Activated naive CD4-positive, alpha-beta T cell treated with anti-CD3 and anti-CD28 coated beads for 36 hours (primary cell): ENCODE measurements around the gene MKRN3. TPM values are rescaled to one million over a fixed set of nuclear protein-coding genes. Genes with fewer than 3 reads are reported as not detected.
"Not testable (repeated sequence)": the region's sequence is repeated elsewhere in the genome, so short reads cannot be mapped to it uniquely, and the experiment has no call there.

Experiments
- CTCF ChIA-PET: fragments of 350-600 bp; sonication (Branson Sonifier 250); formaldehyde crosslinking; loops from one replicate; lab custom pipeline; 2021; ENCODE audit warnings: antibody characterized with exemption; lab: Charles Lee
- DNase-seq: peaks from one replicate; pipeline ENCODE4 v3.0.0-alpha.2; 2020
- H3K27ac Mint-ChIP-seq: one replicate; pipeline ENCODE4 v1.8.0; 2021; ENCODE audit warnings: mild to moderate bottlenecking, mixed read lengths
- H3K27me3 Mint-ChIP-seq: one replicate; pipeline ENCODE4 v1.8.0; 2021; ENCODE audit warnings: low read depth, mixed read lengths
- H3K36me3 Mint-ChIP-seq: one replicate; pipeline ENCODE4 v1.8.0; 2021; ENCODE audit warnings: low read depth, mixed read lengths
- H3K4me1 Mint-ChIP-seq: one replicate; pipeline ENCODE4 v1.8.0; 2021; ENCODE audit warnings: low read depth, mixed read lengths
- H3K4me3 Mint-ChIP-seq: one replicate; pipeline ENCODE4 v1.8.0; 2021; ENCODE audit warnings: mild to moderate bottlenecking, moderate library complexity, mixed read lengths
- H3K9me3 Mint-ChIP-seq: one replicate; pipeline ENCODE4 v1.8.0; 2021; ENCODE audit warnings: mixed read lengths
- intact Hi-C: fragments of 100-400 bp; cut with micrococcal nuclease; formaldehyde crosslinking; loops from one replicate; pipeline ENCODE4 v1.15.1; 2023
- microRNA-seq: library from miRNA; unstranded; fragments of <30 nt; microRNA quantifications from one replicate; pipeline ENCODE4 v1.2.0, GENCODE V29; 2022; ENCODE audit warnings: borderline microRNAs expressed, borderline replicate concordance
- total RNA-seq, 2 experiments: library from RNA; stranded (reverse); gene quantifications; one replicate each; pipeline ENCODE4 v1.2.3, GENCODE V29; 2021

MKRN3 gene
- total RNA-seq, 2 experiments from 2014 or later, result 2.5 to 3.2 TPM

DNA sequence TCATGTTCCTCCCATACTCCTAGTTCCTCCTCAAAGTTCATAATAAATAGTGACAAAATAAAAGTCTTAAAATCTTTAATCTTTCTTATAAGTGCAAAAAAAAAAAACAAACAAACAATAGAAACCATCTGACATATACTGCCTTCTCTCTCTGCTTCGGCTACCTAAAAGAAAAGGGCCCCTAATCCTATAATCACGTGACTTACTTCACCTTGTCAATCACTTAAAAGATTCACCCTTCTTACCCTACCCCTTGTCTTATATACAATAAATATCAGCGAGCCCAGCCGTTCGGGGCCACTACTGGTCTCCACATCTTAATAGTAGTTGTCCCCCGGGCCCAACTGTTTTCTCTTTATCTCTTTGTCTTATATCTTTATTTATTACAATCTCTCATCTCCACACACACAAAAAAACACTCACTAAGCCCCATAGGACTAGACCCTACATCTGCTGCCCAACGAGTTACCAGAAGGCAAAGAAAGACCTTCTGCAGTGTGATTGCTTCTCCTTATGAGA lies 28.8 kb downstream of the MKRN3 start:
- Mint-ChIP-seq H3K27ac (no peak overlapping the region), H3K36me3 (no peaks in the 10 kb centered on the region), H3K4me1 (no peaks in the 10 kb centered on the region), H3K4me3 (no peak overlapping the region), H3K27me3 (peaks cover 2% of the 10 kb centered on the region), H3K9me3 (no peaks in the 10 kb centered on the region)
- CTCF ChIA-PET, result no interaction called here
- intact Hi-C loops, result no loop called here
- no peak for DNase-seq

DNA sequence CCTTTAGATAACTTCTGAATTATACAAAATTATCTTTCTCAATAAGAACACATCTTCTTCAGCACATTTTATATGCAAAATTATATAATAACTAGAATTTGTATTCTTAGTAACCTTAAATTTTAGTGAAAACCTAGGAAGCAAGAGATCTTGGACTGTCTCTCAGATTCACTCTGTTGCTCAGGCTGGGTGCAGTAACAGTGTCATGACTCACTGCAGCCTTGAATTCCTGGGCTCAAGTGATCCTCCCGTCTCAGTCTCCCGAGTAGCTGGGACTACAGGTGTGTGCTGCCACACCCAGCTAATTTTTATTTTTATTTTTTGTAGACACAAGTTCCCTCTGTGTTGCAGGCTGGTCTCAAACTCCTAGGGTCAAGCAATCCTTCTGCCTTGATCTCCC lies 29.9 kb downstream of the MKRN3 start:
- intact Hi-C loops, result no loop called here
- no peaks in the 10 kb centered on the region for H3K4me1 Mint-ChIP-seq
- H3K9me3 Mint-ChIP-seq, result no peaks in the 10 kb centered on the region
- CTCF ChIA-PET, result no interaction called here
- H3K4me3 Mint-ChIP-seq, result no peak overlapping the region
- H3K27me3 Mint-ChIP-seq, result no peaks in the 10 kb centered on the region
- no peak for DNase-seq
- no peaks in the 10 kb centered on the region for H3K36me3 Mint-ChIP-seq
- H3K27ac Mint-ChIP-seq, result no peak overlapping the region

- no peaks in the 10 kb centered on the region for H3K27me3 Mint-ChIP-seq
- H3K4me3 Mint-ChIP-seq, result no peak overlapping the region
- H3K4me1 Mint-ChIP-seq, result no peaks in the 10 kb centered on the region
- no peaks in the 10 kb centered on the region for H3K9me3 Mint-ChIP-seq
- no peak overlapping the region for H3K27ac Mint-ChIP-seq
- no peak for DNase-seq
- CTCF ChIA-PET, result interaction anchor here (0.6 kb wide), 1 partner anchor 99 kb away, joined by 5 read pairs; no protein-coding TSS in a partner anchor
- intact Hi-C loops, result no loop called here
- H3K36me3 Mint-ChIP-seq, result no peaks in the 10 kb centered on the region
Observed at GRCh38 chr15:23596736-23597135, 31.3 kb downstream of the MKRN3 start.

DNA sequence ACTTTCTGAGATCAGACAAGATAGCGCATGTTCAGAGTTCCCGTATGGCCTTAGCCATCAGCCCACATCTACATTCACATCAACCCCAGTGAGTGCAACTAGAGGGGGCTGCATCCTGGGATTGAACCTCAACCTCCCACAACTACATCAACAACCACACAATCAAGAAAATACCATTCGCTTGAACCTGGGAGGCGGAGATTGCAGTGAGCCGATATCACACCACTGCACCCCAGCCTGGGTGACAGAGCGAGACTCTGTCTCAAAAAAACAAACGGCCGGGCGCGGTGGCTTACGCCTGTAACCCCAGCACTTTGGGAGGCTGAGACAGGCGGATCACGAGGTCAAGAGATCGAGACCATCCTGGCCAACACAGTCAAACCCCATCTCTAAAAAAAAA lies 31.8 kb downstream of the MKRN3 start:
- intact Hi-C loops, H3K9me3 Mint-ChIP-seq, DNase-seq, H3K36me3 Mint-ChIP-seq, H3K4me3 Mint-ChIP-seq, H3K4me1 Mint-ChIP-seq, H3K27ac Mint-ChIP-seq, CTCF ChIA-PET, H3K27me3 Mint-ChIP-seq: not testable (repeated sequence)

GRCh38 chr15:23599053-23599452 lies 33.6 kb downstream of the MKRN3 start:
- CTCF ChIA-PET, result no interaction called here
- Mint-ChIP-seq H3K9me3 (no peaks in the 10 kb centered on the region), H3K4me3 (no peak overlapping the region), H3K27me3 (no peaks in the 10 kb centered on the region), H3K27ac (no peak overlapping the region), H3K4me1 (no peaks in the 10 kb centered on the region), H3K36me3 (no peaks in the 10 kb centered on the region)
- DNase-seq, result no peak
- intact Hi-C loops, result no loop called here

DNA sequence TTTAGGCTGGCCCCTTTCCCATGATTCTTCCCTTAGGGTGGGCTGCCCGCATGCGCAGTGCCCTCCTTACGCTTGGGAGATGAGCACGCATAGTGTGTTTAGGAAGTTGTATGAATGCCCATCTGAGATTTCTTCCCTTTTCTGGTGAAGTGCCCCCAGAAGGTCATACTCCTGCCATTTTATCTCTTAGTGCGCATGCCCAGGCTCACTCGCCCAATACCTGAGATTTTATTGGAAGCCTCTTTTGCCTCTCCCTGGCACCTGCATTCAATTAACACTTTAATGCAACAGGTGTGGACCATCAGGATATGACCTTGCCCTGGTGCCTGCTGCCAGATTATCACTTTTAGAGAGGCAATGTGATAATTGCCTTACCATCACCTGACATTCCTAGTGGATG lies 36.6 kb downstream of the MKRN3 start:
- DNase-seq, result no peak

GRCh38 chr15:23606226-23606625 lies 40.8 kb downstream of the MKRN3 start:
- Mint-ChIP-seq H3K4me1 (no peaks in the 10 kb centered on the region), H3K27ac (no peak overlapping the region), H3K4me3 (no peak overlapping the region), H3K27me3 (no peaks in the 10 kb centered on the region), H3K9me3 (no peaks in the 10 kb centered on the region), H3K36me3 (no peaks in the 10 kb centered on the region)
- intact Hi-C loops, result no loop called here
- CTCF ChIA-PET, result no interaction called here
- no peak for DNase-seq

More for the DNA sequence above, 36.6 kb downstream of the MKRN3 start:
- H3K36me3 Mint-ChIP-seq, result no peaks in the 10 kb centered on the region
- H3K9me3 Mint-ChIP-seq, result no peaks in the 10 kb centered on the region
- intact Hi-C loops, result no loop called here
- no peak overlapping the region for H3K4me3 Mint-ChIP-seq
- no peaks in the 10 kb centered on the region for H3K27me3 Mint-ChIP-seq
- H3K27ac Mint-ChIP-seq, result no peak overlapping the region
- H3K4me1 Mint-ChIP-seq, result no peaks in the 10 kb centered on the region
- CTCF ChIA-PET, result no interaction called here

- CTCF ChIA-PET, result no interaction called here
Observed at GRCh38 chr15:23616536-23616935, 51.1 kb downstream of the MKRN3 start.

More at GRCh38 chr15:23616536-23616935, 51.1 kb downstream of the MKRN3 start:
- no peaks in the 10 kb centered on the region for H3K36me3 Mint-ChIP-seq
- H3K27me3 Mint-ChIP-seq, result no peaks in the 10 kb centered on the region
- no peaks in the 10 kb centered on the region for H3K4me1 Mint-ChIP-seq
- no peak for DNase-seq
- peaks cover 6% of the 10 kb centered on the region for H3K9me3 Mint-ChIP-seq
- no peak overlapping the region for H3K4me3 Mint-ChIP-seq
- intact Hi-C loops, result no loop called here
- H3K27ac Mint-ChIP-seq, result no peak overlapping the region

Small RNA genes within 50 kb of the gene (microRNA-seq; reads per million reads assigned to microRNA genes)
- gene MIR4508, result not detected

Other genes with a start within 250 kb of the MKRN3 start
- gene GOLGA6L26, start 231.5 kb upstream of the MKRN3 start, total RNA-seq, result not detected
- gene GOLGA8S, start 210.9 kb upstream of the MKRN3 start, total RNA-seq, result under 1 TPM in 1 of 2 experiments, not detected in 1; 0.05 TPM
- not detected for gene GOLGA6L2, start 118.4 kb upstream of the MKRN3 start, total RNA-seq
- gene MAGEL2, start 82.2 kb downstream of the MKRN3 start, total RNA-seq, result not detected
- 1 to 10 TPM; 1.6 to 2.3 TPM for gene NDN, start 121.6 kb downstream of the MKRN3 start, total RNA-seq